GM18517 (cell line): ENCODE results near the gene TSPAN15.
"Not testable (repeated sequence)": the region's sequence is repeated elsewhere in the genome, so short reads cannot be mapped to it uniquely, and the experiment has no call there.

Experiments
- ATAC-seq: cut with Tn5 transposase; IDR thresholded peaks from one replicate; pipeline ENCODE4 v1.9.1; 2021; ENCODE audit warnings: mild to moderate bottlenecking, moderate library complexity; ENCODE audit not compliant: unreplicated experiment

TSPAN15 gene

DNA sequence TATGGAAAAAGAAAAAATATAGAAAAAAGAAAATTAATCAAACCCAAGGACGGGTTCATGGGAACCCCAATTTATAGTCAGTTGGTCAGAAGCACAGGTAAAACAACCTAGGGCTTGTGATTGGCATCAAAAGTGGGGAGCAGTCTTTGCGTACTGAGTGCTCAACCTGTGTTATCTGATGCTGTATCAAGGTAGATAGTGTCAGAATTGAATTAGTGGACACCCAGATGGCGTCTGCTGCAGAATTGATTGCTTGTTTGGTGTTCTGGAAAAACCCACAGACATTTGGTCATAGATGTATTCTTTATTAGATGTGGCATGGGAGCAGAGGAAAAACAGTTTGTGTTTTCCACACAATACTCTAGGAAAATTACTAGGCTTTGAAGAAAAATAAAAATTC lies 82.4 kb downstream of the TSPAN15 start:
- no peak for ATAC-seq

DNA sequence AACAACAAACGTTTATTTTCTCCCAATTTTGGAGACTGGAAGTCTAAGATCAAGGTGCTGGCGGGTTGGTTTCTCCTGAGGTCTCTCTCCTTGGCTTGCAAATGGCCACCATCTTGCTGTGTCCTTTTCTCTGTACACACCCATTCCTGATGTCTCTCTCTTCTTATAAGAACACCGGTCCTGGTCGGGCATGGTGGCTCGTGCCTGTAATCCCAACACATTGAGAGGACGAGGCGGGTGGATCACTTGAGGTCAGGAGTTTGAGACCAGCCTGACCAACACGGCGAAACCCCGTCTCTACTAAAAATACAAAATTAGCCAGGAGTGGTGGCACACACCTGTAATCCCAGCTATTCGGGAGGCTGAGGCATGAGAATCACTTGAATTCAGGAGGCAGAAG lies 85.3 kb downstream of the TSPAN15 start:
- not testable (repeated sequence) for ATAC-seq

DNA sequence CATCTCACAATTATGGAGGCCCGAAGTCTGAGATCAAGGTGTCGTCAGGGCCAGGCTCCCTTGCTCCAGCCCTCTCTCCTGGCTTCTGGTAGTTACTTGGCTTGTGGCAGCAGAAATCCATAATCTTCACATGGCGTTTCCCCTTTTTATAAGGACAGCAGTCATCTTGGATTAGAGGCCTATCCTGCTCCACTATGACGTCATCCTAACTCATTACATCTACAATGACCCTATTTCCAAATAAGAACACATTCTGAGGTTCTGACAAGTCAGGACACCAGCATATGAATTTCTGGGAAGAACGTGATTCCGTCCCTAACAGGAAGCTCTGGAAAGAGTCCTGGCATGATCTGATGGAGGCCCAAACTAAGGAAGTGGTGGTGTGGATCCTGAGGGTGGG lies 86.2 kb downstream of the TSPAN15 start:
- ATAC-seq: no peak

DNA sequence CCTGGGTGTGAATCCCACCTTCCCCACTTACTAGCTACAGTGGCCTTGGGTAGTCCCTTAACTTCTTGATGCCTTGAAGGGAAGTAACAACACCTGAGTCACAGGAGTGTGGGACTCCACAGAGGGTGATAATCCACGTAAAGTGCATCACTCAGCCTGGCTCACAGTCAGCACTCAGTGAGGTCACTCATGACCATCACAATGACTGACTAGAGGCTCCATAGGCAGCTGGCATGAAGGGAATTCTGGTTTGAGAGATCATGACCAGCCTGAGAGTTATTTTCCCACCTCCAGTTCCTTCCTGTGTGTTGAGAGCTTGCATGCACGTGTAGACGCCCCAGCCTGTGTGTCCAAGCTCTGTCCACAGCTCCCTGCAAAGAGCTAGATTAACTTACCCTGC lies 87.2 kb downstream of the TSPAN15 start:
- no peak for ATAC-seq

DNA sequence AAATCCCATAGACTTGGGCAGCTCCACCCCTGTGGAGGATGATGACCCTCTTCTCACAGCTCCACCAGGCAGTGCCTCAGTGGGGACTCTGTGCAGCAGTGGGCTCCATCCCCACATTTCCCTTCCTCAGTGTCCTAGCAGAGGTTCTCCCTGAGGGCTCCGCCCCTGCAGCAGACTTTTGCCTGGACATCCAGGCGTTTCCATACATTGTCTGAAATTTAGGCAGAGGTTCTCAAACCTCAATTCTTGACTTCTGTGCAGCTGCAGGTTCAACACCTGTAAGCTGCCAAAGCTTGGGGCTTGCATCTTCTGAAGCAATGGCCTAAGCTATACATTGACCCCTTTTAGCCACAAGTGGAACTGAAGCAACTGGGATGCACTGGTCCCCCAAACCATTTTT lies 90.2 kb downstream of the TSPAN15 start:
- no peak for ATAC-seq

DNA sequence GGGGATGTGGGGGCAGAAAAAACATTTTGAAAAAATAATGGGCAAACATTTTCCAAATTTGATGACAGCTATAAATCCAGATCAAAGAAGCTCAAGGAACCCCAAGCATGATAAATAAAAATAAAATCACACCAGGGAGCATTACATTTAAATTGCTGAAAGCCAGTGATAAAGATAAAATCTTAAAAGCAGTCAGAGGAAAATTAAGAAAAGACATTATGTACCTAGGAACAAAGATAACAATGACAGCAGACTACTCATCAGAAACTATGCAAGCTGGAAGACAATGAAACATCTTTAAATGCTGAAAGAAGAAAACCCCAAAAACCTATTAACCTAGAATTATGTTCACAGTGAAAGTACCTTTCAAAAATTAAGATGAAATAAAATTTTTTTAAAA lies 98.7 kb downstream of the TSPAN15 start:
- ATAC-seq: no peak

DNA sequence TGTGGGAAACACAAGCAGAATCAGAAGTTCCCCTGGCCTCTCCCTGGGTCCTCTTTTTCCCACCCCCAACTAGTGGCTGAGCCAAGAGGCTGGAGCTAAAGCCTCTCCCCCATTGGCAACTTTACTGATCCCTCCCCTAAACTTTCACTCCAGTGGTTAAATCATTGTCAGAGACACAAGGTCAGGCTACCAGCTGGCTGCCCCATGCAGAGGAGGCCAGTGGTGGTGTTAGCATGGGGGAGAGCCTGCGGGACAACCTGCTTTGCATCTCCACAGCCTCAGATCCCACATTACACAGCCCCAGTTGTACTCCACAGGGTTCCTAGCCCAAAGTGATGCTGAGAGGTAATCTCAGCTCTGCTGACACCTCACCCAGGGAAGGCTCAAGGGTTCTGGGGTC lies 101.0 kb downstream of the TSPAN15 start:
- no peak for ATAC-seq

DNA sequence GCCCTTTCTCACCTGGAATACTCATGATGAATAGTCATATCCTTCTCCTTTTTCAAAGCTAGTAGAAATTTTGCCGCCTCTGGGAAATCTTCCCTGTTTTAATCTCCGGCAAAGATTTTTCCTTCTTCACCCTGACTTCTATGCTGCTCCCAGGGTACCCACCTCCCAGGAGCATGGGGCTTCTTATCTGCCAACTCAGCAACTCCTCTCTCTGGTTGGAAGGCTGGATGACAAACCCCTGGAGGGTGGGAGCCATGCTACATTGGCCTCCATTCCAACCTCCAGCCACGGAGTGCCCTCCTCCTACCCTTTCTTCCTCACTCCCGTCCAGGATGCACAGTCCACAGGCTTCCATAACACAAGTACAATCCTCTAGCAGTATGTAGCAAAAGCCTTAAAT lies 102.1 kb downstream of the TSPAN15 start:
- ATAC-seq: no peak

DNA sequence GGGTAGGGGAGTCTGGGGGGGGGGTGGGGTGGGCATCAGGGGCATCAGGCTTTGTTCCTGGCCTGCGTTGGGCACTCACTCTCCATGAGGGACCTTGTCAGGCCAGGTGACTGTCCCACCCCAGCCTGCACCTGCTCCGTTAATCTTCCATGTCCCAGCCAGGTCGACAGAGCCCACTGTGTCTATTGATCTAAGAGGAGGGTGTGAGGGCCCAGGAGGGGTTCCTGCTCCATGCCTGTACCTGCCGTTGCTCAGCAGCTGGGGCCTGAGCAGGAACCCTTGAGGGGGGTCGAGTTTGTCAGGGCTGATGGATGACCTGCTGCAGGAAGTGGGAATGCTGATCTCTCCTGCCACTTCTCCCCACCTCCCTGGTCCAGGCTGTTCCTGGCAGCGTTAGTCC lies 103.3 kb downstream of the TSPAN15 start:
- no peak for ATAC-seq
